RPMI8226 (cell line): ENCODE results near the gene MARCHF9.
A peak's percentile ranks its signal among the peaks of the same experiment; 100 is the strongest.
"Not testable (repeated sequence)": the region's sequence is repeated elsewhere in the genome, so short reads cannot be mapped to it uniquely, and the experiment has no call there.

Experiments
- DNase-seq: peaks from one replicate; pipeline ENCODE4 v3.0.0-alpha.2; 2015

MARCHF9 gene

GRCh38 chr12:57754411-57755193 is at the start of gene MARCHF9:
TSS of gene MARCHF9 (plus strand) at chr12:57755103. CDS start at chr12:57755529, 426 bp downstream.
- DNase-seq = peak; percentile 96

GRCh38 chr12:57707250-57707649 is 47.7 kb upstream of the MARCHF9 start:
- DNase-seq = no peak

- no peak for DNase-seq
Observed at GRCh38 chr12:57708296-57708695, 46.6 kb upstream of the MARCHF9 start.

DNA sequence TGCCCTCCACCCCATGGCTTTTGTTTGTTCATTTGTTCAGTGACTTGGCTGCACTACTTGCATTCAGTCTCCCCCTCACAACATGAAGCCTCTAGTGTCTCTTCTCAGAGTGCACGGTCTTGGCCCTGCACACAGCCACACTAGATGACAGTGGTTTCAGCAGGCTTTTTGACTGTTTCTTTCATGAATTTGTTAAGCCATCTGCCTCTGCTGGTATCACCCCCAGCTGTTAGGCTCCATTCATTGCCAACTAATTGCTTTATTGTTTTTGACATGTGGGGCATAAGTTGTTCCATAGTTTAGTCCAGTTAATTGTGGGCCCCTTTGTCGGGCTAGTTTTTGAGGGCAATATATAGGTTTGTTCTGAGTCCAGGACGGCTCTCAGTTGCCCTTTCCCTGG is 42.2 kb upstream of the MARCHF9 start:
- no peak for DNase-seq

- no peak for DNase-seq
Observed at GRCh38 chr12:57713209-57713608, 41.7 kb upstream of the MARCHF9 start.

- DNase-seq = not testable (repeated sequence)
Observed at GRCh38 chr12:57715036-57715748, 39.7 kb upstream of the MARCHF9 start.

- DNase-seq = no peak
Observed at GRCh38 chr12:57715786-57716185, 39.1 kb upstream of the MARCHF9 start.

- DNase-seq = no peak
Observed at GRCh38 chr12:57716305-57716704, 38.6 kb upstream of the MARCHF9 start.

- no peak for DNase-seq
Observed at GRCh38 chr12:57717131-57717530, 37.8 kb upstream of the MARCHF9 start.

DNA sequence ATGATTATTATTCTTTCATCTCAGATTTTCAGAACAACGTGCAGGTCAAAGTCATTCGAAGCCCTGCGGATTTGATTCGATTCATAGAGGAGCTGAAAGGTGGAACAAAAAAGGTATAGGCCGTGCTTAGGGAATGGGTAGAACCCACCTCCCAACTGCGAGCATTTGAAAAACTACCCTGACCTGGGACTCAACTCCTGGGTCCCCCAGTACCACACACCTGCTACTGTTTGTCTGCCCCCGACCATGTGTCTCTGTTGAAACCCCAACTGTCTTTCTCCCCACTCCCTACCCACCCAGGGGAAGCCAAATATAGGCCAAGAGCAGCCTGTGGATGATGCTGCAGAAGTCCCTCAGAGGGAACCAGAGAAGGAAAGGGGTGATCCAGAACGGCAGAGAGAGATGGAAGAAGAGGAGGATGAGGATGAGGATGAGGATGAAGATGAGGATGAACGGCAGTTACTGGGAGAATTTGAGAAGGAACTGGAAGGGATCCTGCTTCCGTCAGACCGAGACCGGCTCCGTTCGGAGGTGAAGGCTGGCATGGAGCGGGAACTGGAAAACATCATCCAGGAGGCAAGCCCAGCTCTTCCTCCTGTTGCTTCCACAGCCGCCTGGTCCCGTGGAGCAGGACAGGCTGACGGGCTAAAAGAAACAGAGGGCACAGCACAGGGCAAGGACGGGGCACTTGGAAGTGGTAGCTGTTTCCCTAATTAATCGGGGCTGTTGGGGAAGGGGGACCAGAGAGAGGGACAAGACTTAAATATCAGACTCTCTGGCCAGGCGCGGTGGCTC is 36.9 kb upstream of the MARCHF9 start:
- DNase-seq = no peak

GRCh38 chr12:57718641-57719528 is 36.0 kb upstream of the MARCHF9 start:
- DNase-seq = no peak

DNA sequence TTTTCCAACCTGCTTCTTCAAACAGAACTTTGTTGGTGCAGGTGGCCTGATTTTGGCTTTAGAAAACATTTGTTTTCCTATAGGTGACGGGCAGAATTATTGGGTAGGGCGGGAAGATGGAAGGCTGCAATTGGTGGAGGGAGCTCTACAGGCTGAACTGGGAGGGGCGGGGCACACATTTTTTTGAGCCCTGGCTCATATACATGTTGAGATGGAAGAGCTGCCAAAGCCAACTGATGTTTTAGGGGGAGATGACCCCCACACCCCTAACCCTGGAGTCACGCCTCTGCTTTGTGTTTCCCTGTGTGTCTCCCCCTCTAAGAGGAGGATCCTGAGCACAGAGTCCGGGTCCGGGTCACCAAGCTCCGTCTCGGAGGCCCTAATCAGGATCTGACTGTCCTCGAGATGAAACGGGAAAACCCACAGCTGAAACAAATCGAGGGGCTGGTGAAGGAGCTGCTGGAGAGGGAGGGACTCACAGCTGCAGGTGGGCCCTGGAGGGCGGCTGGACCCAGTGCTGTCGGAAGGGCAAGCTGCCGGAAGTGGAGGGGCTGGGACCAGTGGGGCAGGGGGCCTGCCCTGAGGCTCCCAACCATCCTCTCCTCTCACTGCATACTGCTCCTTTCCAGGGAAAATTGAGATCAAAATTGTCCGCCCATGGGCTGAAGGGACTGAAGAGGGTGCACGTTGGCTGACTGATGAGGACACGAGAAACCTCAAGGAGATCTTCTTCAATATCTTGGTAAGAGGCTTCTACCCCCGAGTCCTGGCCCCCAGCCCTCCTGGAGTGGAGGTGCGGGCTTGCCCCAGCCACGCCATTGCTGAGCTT is 34.9 kb upstream of the MARCHF9 start:
- no peak for DNase-seq

- no peak for DNase-seq
Observed at GRCh38 chr12:57720606-57721595, 34.0 kb upstream of the MARCHF9 start.

GRCh38 chr12:57721846-57722608 is 32.9 kb upstream of the MARCHF9 start:
- not testable (repeated sequence) for DNase-seq

DNA sequence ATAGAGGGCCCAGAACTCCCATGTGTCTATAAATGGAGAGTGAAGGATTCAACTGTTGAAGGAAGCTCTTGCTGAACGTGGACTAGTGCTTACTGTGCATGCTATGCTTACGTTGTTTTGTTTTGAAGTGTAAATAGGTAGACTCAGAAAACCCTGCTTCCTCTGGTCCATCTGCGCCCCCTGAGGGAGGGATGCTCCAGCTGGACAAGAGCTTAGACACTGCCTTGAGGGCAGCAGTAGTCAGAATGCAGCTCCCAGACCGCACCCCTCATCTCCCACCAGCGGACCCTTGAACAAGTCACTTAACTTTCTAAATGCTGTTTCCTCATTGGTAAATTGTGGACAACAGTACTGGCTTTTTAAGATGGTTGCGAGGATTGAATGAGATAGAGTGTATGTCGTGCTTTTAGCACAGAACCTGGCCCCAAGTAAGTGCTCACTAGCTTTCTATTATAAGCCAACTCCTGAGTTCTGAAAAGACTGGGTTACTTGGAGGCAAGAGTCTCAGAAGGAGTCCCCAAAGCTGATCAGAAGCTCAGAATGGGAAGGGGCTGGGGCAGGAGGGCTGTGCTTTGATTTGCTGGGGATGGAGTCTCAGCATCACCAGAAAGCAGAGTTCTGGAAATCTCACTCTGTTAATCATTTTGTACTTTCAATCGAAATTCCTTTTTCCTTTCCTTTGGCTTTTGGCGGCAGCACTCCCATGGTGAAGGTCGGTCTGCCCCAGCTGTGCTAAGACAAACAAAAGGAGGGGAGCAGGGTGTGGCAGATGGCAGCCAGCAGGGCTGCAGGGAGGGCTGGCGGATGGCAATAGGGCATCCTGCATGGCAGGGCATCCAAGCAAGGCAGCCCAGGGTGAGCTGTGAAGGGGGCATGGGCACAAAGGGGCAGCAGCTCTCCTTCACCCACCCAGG is 31.9 kb upstream of the MARCHF9 start:
- no peak for DNase-seq

DNA sequence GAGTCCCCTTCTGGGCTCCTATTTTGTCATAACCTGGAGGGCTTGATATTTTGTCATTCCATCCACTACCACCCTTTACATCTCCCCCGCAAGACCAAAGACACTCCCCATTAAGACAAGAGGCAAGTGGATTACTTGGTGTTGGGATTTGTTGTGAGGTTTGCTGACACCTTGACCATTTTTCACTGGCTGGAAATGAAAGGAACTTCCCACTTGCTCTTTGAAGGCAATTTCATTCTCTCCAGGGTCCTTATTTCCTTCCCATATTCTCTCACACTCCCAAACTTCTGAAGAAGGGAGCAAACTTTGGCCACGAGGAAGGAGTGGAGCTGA is 31.3 kb upstream of the MARCHF9 start:
- no peak for DNase-seq

DNA sequence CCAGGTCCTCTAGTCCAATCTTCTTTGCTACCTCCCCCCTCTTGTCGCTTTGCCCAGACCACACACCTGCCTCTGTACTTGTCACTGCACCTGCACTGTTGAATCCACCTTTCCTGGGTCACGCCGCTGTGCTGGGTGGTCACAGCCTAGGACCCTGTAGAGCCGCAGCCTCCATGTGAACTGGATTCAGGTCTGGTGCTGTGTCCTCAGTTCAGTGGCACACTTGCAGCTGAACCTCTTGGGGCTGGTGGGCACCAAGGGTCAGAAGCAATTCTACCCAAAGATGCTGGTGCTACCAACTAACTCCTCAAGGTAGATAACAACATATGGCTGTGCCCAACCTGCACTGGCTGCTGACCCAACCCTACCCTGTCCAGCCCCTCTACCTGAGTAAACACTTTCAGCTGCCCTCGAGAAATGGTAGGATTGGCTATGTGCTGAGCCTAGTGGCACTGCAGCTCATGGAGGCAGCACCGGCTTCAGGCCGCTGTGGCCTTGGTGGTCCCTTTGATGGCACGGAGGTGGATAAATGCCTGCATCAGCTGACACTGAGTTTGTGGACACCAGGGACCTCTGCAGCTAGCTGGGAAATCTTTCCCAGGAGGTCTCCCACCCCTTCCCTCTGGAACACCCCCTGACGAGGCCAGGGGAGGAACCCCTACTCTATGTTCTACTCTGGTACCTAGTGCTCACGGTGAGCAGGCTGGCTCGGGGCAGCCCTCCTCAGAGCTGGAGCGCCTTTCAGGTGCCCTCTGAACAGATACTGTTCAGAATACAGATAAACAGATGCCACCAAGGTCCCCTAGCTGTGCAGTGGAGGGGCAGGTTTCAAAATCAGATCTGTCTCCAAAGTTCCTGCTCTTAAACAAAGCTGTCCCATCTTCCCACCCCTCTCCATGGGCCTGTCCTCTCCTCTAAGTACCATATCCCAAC is 30.6 kb upstream of the MARCHF9 start:
- no peak for DNase-seq
